Spleen (tissue), 7 donors: ENCODE data around the gene PSMB9.

Source experiments
- POLR2A ChIP-seq, 3 donors: fragments of 450-650 bp; IDR thresholded peaks; one replicate each; pipeline ENCODE4 v1.5.1; 2017; ENCODE audit warnings: antibody characterized with exemption in 3 of 3, mild to moderate bottlenecking in 1 of 3
- POLR2AphosphoS5 ChIP-seq, 3 donors: sonication (generic); formaldehyde crosslinking; IDR thresholded peaks; one replicate each; pipeline ENCODE4 v1.5.1; 2017; ENCODE audit warnings: antibody characterized with exemption in 3 of 3
- TF ChIP-seq, protein P1 (sequence below), 11 experiments: fragments of 200-600 bp in 7 of 11; fragments of 450-650 bp in 4 of 11; sonication (generic) in 4 of 11; IDR thresholded peaks in 8 of 11; conservative IDR thresholded peaks in 3 of 11; 1 replicate in 7 of 11; 2 replicates in 4 of 11; pipeline versions ENCODE4 v1.4.0 to v1.8.0; 2016 to 2021; ENCODE audit warnings: antibody characterized with exemption in 11 of 11, inconsistent platforms in 4 of 11, mild to moderate bottlenecking in 1 of 11
- donor health status: DM: no; HTN: no; CAD: no; lungs with moderate emphysema.
- donor health status: DM: no; HTN: no; CAD: no.
- donor health status: DM: no; HTN: no; CAD: no.

DNA sequence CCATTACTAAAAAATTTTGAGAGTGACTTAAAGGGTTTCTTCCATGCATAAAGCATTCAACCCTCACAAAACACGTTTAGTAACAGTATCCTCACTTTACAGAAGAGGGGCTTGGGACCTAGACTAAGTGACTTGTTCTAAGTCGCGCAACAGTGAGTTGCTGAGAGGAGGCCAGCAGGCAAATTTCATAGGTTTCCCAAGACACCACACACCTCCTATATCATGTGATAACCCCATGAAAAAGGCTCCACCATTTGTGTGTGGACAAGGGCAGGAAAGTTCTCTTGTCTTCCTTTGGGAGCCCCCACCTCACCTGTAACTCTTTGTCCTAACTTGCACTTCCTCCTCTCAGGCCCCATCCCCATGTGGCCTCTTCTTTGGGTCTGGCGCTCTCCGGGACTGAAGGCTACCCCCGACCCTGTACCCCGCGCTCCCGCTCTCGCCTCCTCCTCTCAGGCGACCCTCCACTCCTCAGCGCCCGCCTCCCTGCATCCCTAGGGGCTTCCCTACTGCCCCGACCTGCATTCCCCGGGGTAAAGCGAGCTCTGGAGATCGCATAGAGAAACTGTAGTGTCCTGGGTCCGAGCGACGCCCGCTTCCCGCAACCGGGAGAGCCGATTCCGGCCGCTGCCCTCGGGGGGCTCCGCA is 10.5 kb upstream of the PSMB9 start:
- TF ChIP-seq, protein P1, sequence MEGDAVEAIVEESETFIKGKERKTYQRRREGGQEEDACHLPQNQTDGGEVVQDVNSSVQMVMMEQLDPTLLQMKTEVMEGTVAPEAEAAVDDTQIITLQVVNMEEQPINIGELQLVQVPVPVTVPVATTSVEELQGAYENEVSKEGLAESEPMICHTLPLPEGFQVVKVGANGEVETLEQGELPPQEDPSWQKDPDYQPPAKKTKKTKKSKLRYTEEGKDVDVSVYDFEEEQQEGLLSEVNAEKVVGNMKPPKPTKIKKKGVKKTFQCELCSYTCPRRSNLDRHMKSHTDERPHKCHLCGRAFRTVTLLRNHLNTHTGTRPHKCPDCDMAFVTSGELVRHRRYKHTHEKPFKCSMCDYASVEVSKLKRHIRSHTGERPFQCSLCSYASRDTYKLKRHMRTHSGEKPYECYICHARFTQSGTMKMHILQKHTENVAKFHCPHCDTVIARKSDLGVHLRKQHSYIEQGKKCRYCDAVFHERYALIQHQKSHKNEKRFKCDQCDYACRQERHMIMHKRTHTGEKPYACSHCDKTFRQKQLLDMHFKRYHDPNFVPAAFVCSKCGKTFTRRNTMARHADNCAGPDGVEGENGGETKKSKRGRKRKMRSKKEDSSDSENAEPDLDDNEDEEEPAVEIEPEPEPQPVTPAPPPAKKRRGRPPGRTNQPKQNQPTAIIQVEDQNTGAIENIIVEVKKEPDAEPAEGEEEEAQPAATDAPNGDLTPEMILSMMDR (IDR thresholded peaks at IDR 0.05 in 8 of 11, conservative IDR thresholded peaks at IDR 0.05 in 3 of 11), result no peak
- no peak for TF ChIP-seq POLR2A (IDR thresholded peaks at IDR 0.05)
- TF ChIP-seq POLR2AphosphoS5 (IDR thresholded peaks at IDR 0.05), result peak in 2 of 3 donors; percentile 65 to 80
